Natural killer cell (primary cell): ENCODE results near the gene SMIM36. TPM values are rescaled to one million over a fixed set of nuclear protein-coding genes. Genes with fewer than 3 reads are reported as not detected.
"Not testable (repeated sequence)": the region's sequence is repeated elsewhere in the genome, so short reads cannot be mapped to it uniquely, and the experiment has no call there.

Source experiments
- ATAC-seq, 3 donors: fragments of 150-1000 bp in 2 of 3; fragments of 200-7000 bp in 1 of 3; cut with Tn5 transposase; 1 replicate in 1 of 3; 2 replicates in 2 of 3; pipeline ENCODE4 v1.10.0; 2021; ENCODE audit warnings: mild to moderate bottlenecking in 2 of 3, moderate library complexity in 2 of 3
- DNase-seq, 2 donors: peaks; one replicate each; pipeline versions ENCODE4 v3.0.0 to v3.0.0-alpha.2; 2013 to 2021; ENCODE audit warnings: mixed read lengths in 1 of 2
- H3K27ac ChIP-seq: one replicate; pipeline ENCODE4 v1.5.1; 2013; ENCODE audit warnings: mild to moderate bottlenecking, low read length
- H3K27me3 ChIP-seq: one replicate; pipeline ENCODE4 v1.6.1; 2013; ENCODE audit warnings: low read length; ENCODE audit not compliant: control insufficient read depth, insufficient read depth
- H3K36me3 ChIP-seq: one replicate; pipeline ENCODE4 v1.6.1; 2013; ENCODE audit warnings: low read length; ENCODE audit not compliant: control insufficient read depth, insufficient read depth
- H3K4me1 ChIP-seq: one replicate; pipeline ENCODE4 v1.6.1; 2013; ENCODE audit warnings: low read length; ENCODE audit not compliant: control insufficient read depth, insufficient read depth
- H3K4me3 ChIP-seq: one replicate; pipeline ENCODE4 v1.5.1; 2013; ENCODE audit warnings: low read length
- H3K9me3 ChIP-seq: one replicate; pipeline ENCODE4 v1.6.1; 2013; ENCODE audit warnings: low read length; ENCODE audit not compliant: control insufficient read depth, insufficient read depth
- H3K27ac Mint-ChIP-seq, 2 donors: one replicate each; pipeline ENCODE4 v1.8.0; 2022; ENCODE audit warnings: mild to moderate bottlenecking in 2 of 2, mixed read lengths in 2 of 2, moderate library complexity in 1 of 2
- H3K27me3 Mint-ChIP-seq, 2 donors: one replicate each; pipeline ENCODE4 v1.8.0; 2022; ENCODE audit warnings: low read depth in 2 of 2, mixed read lengths in 2 of 2
- H3K36me3 Mint-ChIP-seq: one replicate; pipeline ENCODE4 v1.8.0; 2022; ENCODE audit warnings: mixed read lengths
- H3K4me1 Mint-ChIP-seq, 2 donors: one replicate each; pipeline ENCODE4 v1.8.0; 2022; ENCODE audit warnings: mixed read lengths in 2 of 2
- H3K4me3 Mint-ChIP-seq: one replicate; pipeline ENCODE4 v1.8.0; 2022; ENCODE audit warnings: mild to moderate bottlenecking, moderate library complexity, mixed read lengths
- H3K9me3 Mint-ChIP-seq, 2 donors: one replicate each; pipeline ENCODE4 v1.8.0; 2022; ENCODE audit warnings: mixed read lengths in 2 of 2
- WGBS: methylation state at CpG from one replicate; pipeline ENCODE4 v1.1.7; 2013; ENCODE audit warnings: missing lambda C conversion rate; ENCODE audit not compliant: insufficient coverage; 5-methylcytosine and 5-hydroxymethylcytosine counted together
- intact Hi-C: fragments of 100-400 bp; cut with micrococcal nuclease; formaldehyde crosslinking; loops from one replicate; pipeline ENCODE4 v1.14.2; 2022
- total RNA-seq, 4 donors: library from RNA; stranded (reverse); fragments of 120-200 nt in 1 of 4; gene quantifications; one replicate each; pipeline versions ENCODE4 v1.2.3 to v1.2.4, GENCODE V29; 2013 to 2022
- TF ChIP-seq, protein P1 (sequence below): fragments of 200-600 bp; IDR thresholded peaks from one replicate; pipeline ENCODE4 v1.8.0; 2022; ENCODE audit warnings: antibody characterized with exemption

SMIM36 gene
- total RNA-seq, 3 donors from 2014 or later (not counting 1 experiment from before 2014, with no cell fraction given) = not detected

DNA sequence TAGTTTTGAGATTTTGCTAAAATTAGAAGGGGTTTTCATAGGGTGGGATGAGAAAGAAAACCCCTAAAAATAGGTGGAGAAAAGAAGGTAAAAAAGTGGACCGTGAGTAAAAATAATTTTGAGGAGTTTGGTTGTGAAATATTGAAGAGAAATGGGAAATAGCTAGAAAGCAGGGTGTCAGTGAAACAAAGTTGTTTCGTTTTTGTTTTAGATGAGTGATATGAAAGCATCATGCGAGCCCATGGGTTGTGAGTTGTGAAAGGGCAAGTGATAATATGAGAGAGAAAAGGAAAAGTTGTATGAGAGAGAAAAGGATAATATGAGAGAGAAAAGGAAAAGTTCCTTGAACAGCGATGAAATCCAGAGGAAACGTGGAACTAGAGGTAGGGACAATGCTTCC is 7.3 kb upstream of the SMIM36 start:
- no peaks in the 10 kb centered on the region for H3K9me3 Mint-ChIP-seq
- H3K9me3 ChIP-seq = no peaks in the 10 kb centered on the region
- no peaks in the 10 kb centered on the region for H3K36me3 Mint-ChIP-seq
- ATAC-seq (no peak), DNase-seq (no peak)
- H3K27me3 Mint-ChIP-seq = peaks cover 7 to 11% of the 10 kb centered on the region in 2 donors
- H3K4me3 Mint-ChIP-seq = no peak overlapping the region
- H3K4me3 ChIP-seq = no peak overlapping the region
- H3K36me3 ChIP-seq = no peaks in the 10 kb centered on the region
- H3K4me1 ChIP-seq = no peaks in the 10 kb centered on the region
- no peaks in the 10 kb centered on the region for H3K4me1 Mint-ChIP-seq
- H3K27me3 ChIP-seq = no peaks in the 10 kb centered on the region
- no peak overlapping the region for H3K27ac Mint-ChIP-seq
- H3K27ac ChIP-seq = no peak overlapping the region
- 81% methylated on average over 5 of the region's 5 CpGs for WGBS
- TF ChIP-seq, protein P1, sequence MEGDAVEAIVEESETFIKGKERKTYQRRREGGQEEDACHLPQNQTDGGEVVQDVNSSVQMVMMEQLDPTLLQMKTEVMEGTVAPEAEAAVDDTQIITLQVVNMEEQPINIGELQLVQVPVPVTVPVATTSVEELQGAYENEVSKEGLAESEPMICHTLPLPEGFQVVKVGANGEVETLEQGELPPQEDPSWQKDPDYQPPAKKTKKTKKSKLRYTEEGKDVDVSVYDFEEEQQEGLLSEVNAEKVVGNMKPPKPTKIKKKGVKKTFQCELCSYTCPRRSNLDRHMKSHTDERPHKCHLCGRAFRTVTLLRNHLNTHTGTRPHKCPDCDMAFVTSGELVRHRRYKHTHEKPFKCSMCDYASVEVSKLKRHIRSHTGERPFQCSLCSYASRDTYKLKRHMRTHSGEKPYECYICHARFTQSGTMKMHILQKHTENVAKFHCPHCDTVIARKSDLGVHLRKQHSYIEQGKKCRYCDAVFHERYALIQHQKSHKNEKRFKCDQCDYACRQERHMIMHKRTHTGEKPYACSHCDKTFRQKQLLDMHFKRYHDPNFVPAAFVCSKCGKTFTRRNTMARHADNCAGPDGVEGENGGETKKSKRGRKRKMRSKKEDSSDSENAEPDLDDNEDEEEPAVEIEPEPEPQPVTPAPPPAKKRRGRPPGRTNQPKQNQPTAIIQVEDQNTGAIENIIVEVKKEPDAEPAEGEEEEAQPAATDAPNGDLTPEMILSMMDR = no peak
- intact Hi-C loops = no loop called here

- ATAC-seq (peak; percentile 59 to 76 (median 73)), DNase-seq (peak; percentile 39 to 82)
- intact Hi-C loops = loop anchor here (1.0 to 2.0 kb wide), 2 partner anchors 157 to 521 kb away; no protein-coding TSS in a partner anchor
- Histone ChIP-seq H3K27ac (no peak overlapping the region), H3K27me3 (no peaks in the 10 kb centered on the region), H3K36me3 (no peaks in the 10 kb centered on the region), H3K4me1 (no peaks in the 10 kb centered on the region), H3K4me3 (no peak overlapping the region), H3K9me3 (no peaks in the 10 kb centered on the region)
- Mint-ChIP-seq H3K4me1 (no peaks in the 10 kb centered on the region), H3K4me3 (no peak overlapping the region), H3K36me3 (no peaks in the 10 kb centered on the region), H3K27ac (no peak overlapping the region), H3K9me3 (no peaks in the 10 kb centered on the region), H3K27me3 (peaks cover 0 to 6% of the 10 kb centered on the region in 2 donors)
- 26% methylated on average over 4 of the region's 5 CpGs for WGBS
- TF ChIP-seq, protein P1 = peak; percentile 76
These were observed 2.8 kb upstream of the SMIM36 start for GRCh38 chr17:55513885-55514590.

GRCh38 chr17:55507669-55508068 is 3.6 kb downstream of the SMIM36 start:
- H3K4me1 ChIP-seq, H3K36me3 ChIP-seq, H3K4me3 ChIP-seq, H3K27ac Mint-ChIP-seq, intact Hi-C loops, H3K9me3 Mint-ChIP-seq, H3K27ac ChIP-seq, H3K36me3 Mint-ChIP-seq, H3K4me3 Mint-ChIP-seq, H3K27me3 Mint-ChIP-seq, ATAC-seq, DNase-seq, H3K4me1 Mint-ChIP-seq, H3K27me3 ChIP-seq, H3K9me3 ChIP-seq: not testable (repeated sequence)
- WGBS = 71% methylated on average over 4 of the region's 7 CpGs

GRCh38 chr17:55501626-55502025 is 9.6 kb downstream of the SMIM36 start:
- H3K36me3 Mint-ChIP-seq, H3K4me3 ChIP-seq, intact Hi-C loops: not testable (repeated sequence)

More at GRCh38 chr17:55501626-55502025, 9.6 kb downstream of the SMIM36 start:
- H3K27ac Mint-ChIP-seq, H3K36me3 ChIP-seq, H3K4me3 Mint-ChIP-seq, H3K27me3 ChIP-seq, ATAC-seq, H3K4me1 Mint-ChIP-seq, H3K27me3 Mint-ChIP-seq, H3K9me3 ChIP-seq, H3K4me1 ChIP-seq, H3K9me3 Mint-ChIP-seq, DNase-seq, H3K27ac ChIP-seq: not testable (repeated sequence)
- WGBS = 83% methylated on average over 7 of the region's 23 CpGs
